Trophoblast cell (in vitro differentiated cells and primary cell): ENCODE measurements around the gene PCNX1.

Source experiments
- DNase-seq, 2 donors: peaks; one replicate each; pipeline ENCODE4 v3.0.0-alpha.2; 2016
- H2AFZ ChIP-seq: 2 replicates; pipeline ENCODE4 v1.6.1; 2013; ENCODE audit warnings: low read length, moderate library complexity, mild to moderate bottlenecking; ENCODE audit not compliant: insufficient read depth, poor library complexity
- H2AK5ac ChIP-seq: 2 replicates; pipeline ENCODE4 v1.6.1; 2013; ENCODE audit warnings: mild to moderate bottlenecking, low read length
- H2BK120ac ChIP-seq: 2 replicates; pipeline ENCODE4 v1.6.1; 2013; ENCODE audit warnings: low read length, mild to moderate bottlenecking, moderate library complexity; ENCODE audit not compliant: insufficient read depth, poor library complexity
- H2BK12ac ChIP-seq: 2 replicates; pipeline ENCODE4 v1.6.1; 2013; ENCODE audit warnings: mild to moderate bottlenecking, low read length, moderate library complexity
- H2BK5ac ChIP-seq: 2 replicates; pipeline ENCODE4 v1.6.1; 2013; ENCODE audit warnings: low read length, low read depth, moderate library complexity, mild to moderate bottlenecking; ENCODE audit not compliant: poor library complexity
- H3K14ac ChIP-seq: 2 replicates; pipeline ENCODE4 v1.6.1; 2013; ENCODE audit warnings: mild to moderate bottlenecking, low read length
- H3K18ac ChIP-seq: 2 replicates; pipeline ENCODE4 v1.6.1; 2013; ENCODE audit warnings: mild to moderate bottlenecking, low read length
- H3K23ac ChIP-seq: 2 replicates; pipeline ENCODE4 v1.6.1; 2013; ENCODE audit warnings: low read length
- H3K27ac ChIP-seq: 2 replicates; pipeline ENCODE4 v1.5.1; 2013; ENCODE audit warnings: low read depth, mild to moderate bottlenecking, inconsistent platforms, low read length, moderate library complexity
- H3K27me3 ChIP-seq: 2 replicates; pipeline ENCODE4 v1.6.1; 2013; ENCODE audit warnings: inconsistent platforms, mild to moderate bottlenecking, low read length, moderate library complexity; ENCODE audit not compliant: insufficient read depth
- H3K36me3 ChIP-seq, 2 experiments: 1 replicate in 1 of 2; 2 replicates in 1 of 2; pipeline ENCODE4 v1.6.1; 2013; ENCODE audit warnings: low read length in 2 of 2, mild to moderate bottlenecking in 2 of 2, moderate library complexity in 1 of 2; ENCODE audit not compliant: insufficient read depth in 2 of 2, control insufficient read depth in 1 of 2
- H3K4ac ChIP-seq: 2 replicates; pipeline ENCODE4 v1.6.1; 2013; ENCODE audit warnings: low read depth, mild to moderate bottlenecking, low read length, moderate library complexity
- H3K4me1 ChIP-seq, 2 experiments: 1 replicate in 1 of 2; 2 replicates in 1 of 2; pipeline ENCODE4 v1.6.1; 2013; ENCODE audit warnings: low read length in 2 of 2, mild to moderate bottlenecking in 2 of 2, moderate library complexity in 1 of 2; ENCODE audit not compliant: insufficient read depth in 2 of 2, control insufficient read depth in 1 of 2
- H3K4me2 ChIP-seq: 2 replicates; pipeline ENCODE4 v1.6.1; 2013; ENCODE audit warnings: inconsistent platforms, mild to moderate bottlenecking, low read length, moderate library complexity
- H3K4me3 ChIP-seq: 2 replicates; pipeline ENCODE4 v1.5.1; 2013; ENCODE audit warnings: mild to moderate bottlenecking, low read depth, low read length, inconsistent platforms
- H3K79me1 ChIP-seq: one replicate; pipeline ENCODE4 v1.6.1; 2013; ENCODE audit warnings: low read length
- H3K79me2 ChIP-seq: 2 replicates; pipeline ENCODE4 v1.6.1; 2013; ENCODE audit warnings: low read length, mild to moderate bottlenecking; ENCODE audit not compliant: control insufficient read depth, insufficient read depth, poor library complexity
- H3K9ac ChIP-seq: 2 replicates; pipeline ENCODE4 v1.6.1; 2013; ENCODE audit warnings: mild to moderate bottlenecking, low read length
- H3K9me3 ChIP-seq: 2 replicates; pipeline ENCODE4 v1.6.1; 2013; ENCODE audit warnings: low read depth, mild to moderate bottlenecking, control low read depth, inconsistent platforms, low read length; ENCODE audit not compliant: insufficient read depth
- H4K12ac ChIP-seq: 2 replicates; pipeline ENCODE4 v1.6.1; 2013; ENCODE audit warnings: low read depth, mild to moderate bottlenecking, low read length, moderate library complexity
- H4K8ac ChIP-seq: 2 replicates; pipeline ENCODE4 v1.6.1; 2013; ENCODE audit warnings: low read depth, mild to moderate bottlenecking, low read length, moderate library complexity
- H4K91ac ChIP-seq: one replicate; pipeline ENCODE4 v1.6.1; 2013; ENCODE audit warnings: low read depth, mild to moderate bottlenecking, low read length, moderate library complexity
- WGBS: extraction: QIAGEN DNeasy Blood & Tissue Kit; methylation state at CpG from one replicate; pipeline ENCODE4 v1.1.7; 2013; ENCODE audit warnings: missing lambda C conversion rate; ENCODE audit not compliant: insufficient read length, insufficient coverage; ENCODE audit errors: extremely low coverage; 5-methylcytosine and 5-hydroxymethylcytosine counted together

Gene PCNX1

DNA sequence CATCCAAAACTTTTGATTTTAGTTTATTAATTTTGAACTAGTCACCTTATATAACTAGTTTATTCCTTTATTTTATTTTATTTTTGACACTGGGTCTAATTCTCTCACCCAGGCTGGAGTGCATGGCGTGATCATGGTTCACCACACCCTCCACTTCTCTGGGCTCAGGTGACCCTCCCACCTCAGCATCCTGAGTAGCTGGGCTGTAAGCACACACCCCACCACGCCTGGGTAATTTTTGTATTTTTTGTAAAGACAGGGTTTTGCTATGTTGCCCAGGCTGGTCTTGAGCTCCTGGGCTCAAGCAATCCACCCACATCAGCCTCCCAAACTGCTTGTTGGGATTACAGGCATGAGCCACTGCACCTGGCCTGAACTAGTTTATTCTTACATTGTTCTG lies 17.3 kb downstream of the PCNX1 start:
- WGBS = no CpG with 5 or more reads among the region's 2 CpGs
- H2BK5ac ChIP-seq = no peak overlapping the region
- no peak for DNase-seq
- H4K12ac ChIP-seq = no peak overlapping the region
- no peak overlapping the region for H3K27ac ChIP-seq
- no peaks in the 10 kb centered on the region for H3K9me3 ChIP-seq
- H3K27me3 ChIP-seq = no peaks in the 10 kb centered on the region
- H2AK5ac ChIP-seq = no peak overlapping the region
- no peak overlapping the region for H2AFZ ChIP-seq
- peak overlapping the region; percentile 65 for H3K18ac ChIP-seq
- H3K79me1 ChIP-seq = no peaks in the 10 kb centered on the region
- no peak overlapping the region for H4K91ac ChIP-seq
- H3K4me2 ChIP-seq = no peak overlapping the region
- no peak overlapping the region for H3K23ac ChIP-seq
- H4K8ac ChIP-seq = no peak overlapping the region
- no peak overlapping the region for H2BK12ac ChIP-seq
- H3K36me3 ChIP-seq = no peaks in the 10 kb centered on the region
- no peak overlapping the region for H3K4me3 ChIP-seq
- H3K4ac ChIP-seq = peak overlapping the region; percentile 69
- no peak overlapping the region for H3K9ac ChIP-seq
- H3K4me1 ChIP-seq = no peaks in the 10 kb centered on the region
- no peak overlapping the region for H2BK120ac ChIP-seq
- peaks cover 2% of the 10 kb centered on the region for H3K79me2 ChIP-seq
- no peak overlapping the region for H3K14ac ChIP-seq

DNA sequence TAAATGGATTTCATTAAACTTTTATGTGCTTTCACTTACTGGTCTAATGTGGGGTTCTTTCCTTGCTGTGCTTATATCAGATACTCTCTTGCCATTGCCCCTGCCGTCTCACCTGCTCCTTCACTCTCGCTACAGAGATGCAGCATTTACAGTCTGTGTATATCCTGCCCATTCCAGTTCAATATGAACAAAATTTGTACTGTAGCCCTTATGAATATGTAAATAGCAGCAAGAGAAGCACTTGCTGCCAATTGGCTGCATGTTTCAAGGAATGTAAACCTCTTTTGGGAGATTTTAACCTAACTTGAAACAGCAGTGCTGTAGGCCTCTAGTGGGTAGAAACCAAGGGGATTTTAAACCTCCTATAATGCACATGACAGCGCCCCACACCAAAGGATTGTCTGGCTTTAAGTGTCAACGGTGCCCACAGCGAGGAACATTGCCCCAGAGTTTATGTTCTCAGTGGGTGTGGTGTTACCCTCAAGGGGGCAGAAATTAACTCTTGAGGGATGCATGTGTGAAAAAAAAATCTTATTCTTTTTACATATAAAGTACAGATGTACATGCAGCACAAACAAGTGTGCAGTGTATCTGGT lies 19.1 kb downstream of the PCNX1 start:
- Histone ChIP-seq H3K9me3 (no peaks in the 10 kb centered on the region), H3K79me1 (no peaks in the 10 kb centered on the region), H3K36me3 (no peaks in the 10 kb centered on the region), H3K4me1 (no peaks in the 10 kb centered on the region), H3K4me3 (no peak overlapping the region), H3K18ac (no peak overlapping the region), H3K4me2 (no peak overlapping the region), H2AFZ (no peak overlapping the region), H3K4ac (no peak overlapping the region), H4K12ac (no peak overlapping the region), H2BK12ac (no peak overlapping the region), H3K14ac (no peak overlapping the region), H3K79me2 (peaks cover 4% of the 10 kb centered on the region), H4K91ac (no peak overlapping the region), H3K23ac (no peak overlapping the region), H3K27ac (no peak overlapping the region), H2BK120ac (no peak overlapping the region), H2BK5ac (no peak overlapping the region), H3K9ac (no peak overlapping the region), H4K8ac (no peak overlapping the region), H2AK5ac (no peak overlapping the region), H3K27me3 (no peaks in the 10 kb centered on the region)
- DNase-seq = no peak
- no CpG with 5 or more reads among the region's 5 CpGs for WGBS

DNA sequence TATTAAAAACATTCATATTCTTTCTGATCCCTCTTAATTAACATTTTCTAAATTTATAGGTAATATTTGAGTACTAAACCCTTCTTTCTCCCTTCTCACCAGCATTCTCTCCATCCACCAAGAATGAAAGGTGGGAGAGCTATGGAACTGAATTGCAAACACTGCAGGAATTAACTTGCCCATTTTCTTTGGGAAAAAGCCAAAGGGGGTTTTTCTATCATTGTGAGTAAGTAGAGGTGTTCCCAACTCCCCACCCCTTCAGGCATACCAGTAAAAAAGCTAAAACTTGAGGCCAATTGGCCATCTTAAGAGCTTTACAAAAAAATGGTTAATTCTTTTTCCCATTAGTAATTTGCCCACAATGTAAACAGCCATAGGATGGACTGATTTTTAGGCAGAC lies 23.7 kb downstream of the PCNX1 start:
- DNase-seq = no peak
- H3K23ac ChIP-seq = no peak overlapping the region
- no peak overlapping the region for H2AFZ ChIP-seq
- H3K36me3 ChIP-seq = no peaks in the 10 kb centered on the region
- H3K4me2 ChIP-seq = no peak overlapping the region
- H3K27me3 ChIP-seq = no peaks in the 10 kb centered on the region
- H3K79me2 ChIP-seq = peaks cover 2% of the 10 kb centered on the region
- H2AK5ac ChIP-seq = no peak overlapping the region
- H3K79me1 ChIP-seq = no peaks in the 10 kb centered on the region
- no peak overlapping the region for H3K27ac ChIP-seq
- H3K4ac ChIP-seq = no peak overlapping the region
- H3K14ac ChIP-seq = no peak overlapping the region
- no peak overlapping the region for H3K9ac ChIP-seq
- H3K9me3 ChIP-seq = no peaks in the 10 kb centered on the region
- no peak overlapping the region for H3K4me3 ChIP-seq
- H4K8ac ChIP-seq = no peak overlapping the region
- no peak overlapping the region for H2BK120ac ChIP-seq
- H2BK5ac ChIP-seq = no peak overlapping the region
- H4K91ac ChIP-seq = no peak overlapping the region
- H3K4me1 ChIP-seq = no peaks in the 10 kb centered on the region
- no peak overlapping the region for H2BK12ac ChIP-seq
- no peak overlapping the region for H3K18ac ChIP-seq
- no peak overlapping the region for H4K12ac ChIP-seq

DNA sequence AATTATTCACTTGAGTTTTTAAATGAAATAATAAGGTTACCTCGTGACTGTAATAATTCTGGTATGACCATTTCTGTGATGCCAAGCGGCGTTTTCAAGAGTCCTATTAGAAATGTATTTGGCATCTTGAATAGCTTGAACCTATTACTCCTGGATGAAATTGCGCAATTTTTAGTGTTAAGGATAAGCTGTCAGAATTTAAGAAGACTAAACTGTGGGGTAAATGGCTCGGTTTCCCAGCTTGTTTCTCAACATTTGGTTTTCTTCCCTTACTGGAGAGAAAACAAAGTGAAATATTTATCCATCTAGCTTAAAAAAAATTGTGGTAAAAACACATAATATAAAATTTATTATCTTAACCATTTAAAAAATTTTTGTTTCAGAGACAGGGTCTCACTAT lies 26.8 kb downstream of the PCNX1 start:
- H3K23ac ChIP-seq = no peak overlapping the region
- no peak overlapping the region for H4K91ac ChIP-seq
- H3K27ac ChIP-seq = no peak overlapping the region
- H4K8ac ChIP-seq = no peak overlapping the region
- H3K4ac ChIP-seq = no peak overlapping the region
- no peak overlapping the region for H3K14ac ChIP-seq
- no peak overlapping the region for H3K18ac ChIP-seq
- no peak overlapping the region for H3K4me3 ChIP-seq
- peaks cover 2% of the 10 kb centered on the region for H3K79me2 ChIP-seq
- no peaks in the 10 kb centered on the region for H3K36me3 ChIP-seq
- no peaks in the 10 kb centered on the region for H3K4me1 ChIP-seq
- H2AFZ ChIP-seq = no peak overlapping the region
- H2AK5ac ChIP-seq = no peak overlapping the region
- DNase-seq = peak in 1 of 2 donors; percentile 25
- H3K9me3 ChIP-seq = no peaks in the 10 kb centered on the region
- no peaks in the 10 kb centered on the region for H3K27me3 ChIP-seq
- no peak overlapping the region for H2BK5ac ChIP-seq
- H3K4me2 ChIP-seq = no peak overlapping the region
- no peak overlapping the region for H2BK12ac ChIP-seq
- H2BK120ac ChIP-seq = no peak overlapping the region
- H3K9ac ChIP-seq = no peak overlapping the region
- no peaks in the 10 kb centered on the region for H3K79me1 ChIP-seq
- H4K12ac ChIP-seq = no peak overlapping the region
- WGBS = no CpG with 5 or more reads among the region's 5 CpGs
